HEK293 (cell line): ENCODE measurements around the gene CTXN2.

Source experiments
- BCL11A ChIP-seq: fragments of 450-650 bp; formaldehyde crosslinking; IDR thresholded peaks from 2 replicates; pipeline ENCODE4 v1.5.1; 2016; ENCODE audit warnings: low read depth, missing biosample characterization, missing genetic modification characterization
- TCF7L2 ChIP-seq: IDR thresholded peaks from 2 replicates; pipeline ENCODE4 v1.6.1; 2011; ENCODE audit warnings: low read depth, mild to moderate bottlenecking, inconsistent platforms, low read length, moderate library complexity, borderline replicate concordance
- ZFHX2 ChIP-seq: fragments of 450-650 bp; formaldehyde crosslinking; conservative IDR thresholded peaks from 2 replicates; pipeline ENCODE4 v1.5.1; 2016; ENCODE audit warnings: missing biosample characterization, missing genetic modification characterization
- ZNF146 ChIP-seq: fragments of 450-650 bp; formaldehyde crosslinking; IDR thresholded peaks from 2 replicates; pipeline ENCODE4 v1.5.1; 2016; ENCODE audit warnings: missing biosample characterization, missing genetic modification characterization
- ZNF19 ChIP-seq: fragments of 450-650 bp; formaldehyde crosslinking; IDR thresholded peaks from 2 replicates; pipeline ENCODE4; 2016; ENCODE audit warnings: missing biosample characterization, missing genetic modification characterization, low read depth
- ZNF350 ChIP-seq: fragments of 450-650 bp; formaldehyde crosslinking; IDR thresholded peaks from 2 replicates; pipeline ENCODE4 v1.5.0; 2017; ENCODE audit warnings: missing biosample characterization, mild to moderate bottlenecking, missing genetic modification characterization
- ZNF510 ChIP-seq: fragments of 450-650 bp; formaldehyde crosslinking; IDR thresholded peaks from 2 replicates; pipeline ENCODE4 v1.5.1; 2018; ENCODE audit warnings: mild to moderate bottlenecking, missing genetic modification characterization, missing biosample characterization; ENCODE audit not compliant: insufficient replicate concordance
- ZNF549 ChIP-seq: fragments of 450-650 bp; IDR thresholded peaks from 2 replicates; pipeline ENCODE4 v1.5.1; 2018; ENCODE audit warnings: missing biosample characterization, missing genetic modification characterization, mild to moderate bottlenecking, inconsistent platforms, moderate library complexity
- TF ChIP-seq, protein P1 (sequence below): fragments of 450-650 bp; formaldehyde crosslinking; IDR thresholded peaks from 2 replicates; pipeline ENCODE4 v1.5.1; 2016; ENCODE audit warnings: missing biosample characterization, missing genetic modification characterization
- TF ChIP-seq, protein P2 (sequence below): fragments of 450-650 bp; formaldehyde crosslinking; IDR thresholded peaks from 2 replicates; pipeline ENCODE4 v1.5.1; 2016; ENCODE audit warnings: missing biosample characterization, missing genetic modification characterization, low read depth
- TF ChIP-seq, protein P3 (sequence below): fragments of 450-650 bp; formaldehyde crosslinking; IDR thresholded peaks from 2 replicates; pipeline ENCODE4 v1.5.1; 2016; ENCODE audit warnings: missing biosample characterization, missing genetic modification characterization

DNA sequence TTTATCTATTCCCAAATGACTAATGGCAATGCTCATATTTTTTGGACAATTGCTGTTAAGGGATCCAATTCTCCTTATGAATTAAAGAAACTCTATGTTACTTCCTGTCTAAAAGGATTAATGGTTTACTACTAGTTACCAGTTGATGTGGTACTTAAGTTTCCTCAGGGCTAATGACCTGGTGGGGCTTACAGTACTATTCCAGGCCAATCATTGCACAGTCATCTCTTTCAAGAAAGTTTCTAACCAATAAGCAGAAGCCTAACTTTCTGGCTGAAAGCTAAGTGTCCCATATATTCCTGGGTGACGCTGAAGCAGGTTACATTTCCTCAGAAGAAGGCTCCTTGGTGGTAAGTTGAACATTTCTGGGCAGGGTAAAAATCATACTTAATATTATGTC is 14.5 kb downstream of the CTXN2 start, which contains the start of gene SLC12A1:
- TF ChIP-seq TCF7L2 (no peak), ZNF510 (no peak), ZNF350 (tag by site-specific recombination) (no peak), BCL11A (tag by site-specific recombination) (no peak), ZNF549 (tag by site-specific recombination) (no peak), ZNF146 (no peak), ZFHX2 (tag by site-specific recombination) (no peak), ZNF19 (no peak)
- TF ChIP-seq, protein P1, sequence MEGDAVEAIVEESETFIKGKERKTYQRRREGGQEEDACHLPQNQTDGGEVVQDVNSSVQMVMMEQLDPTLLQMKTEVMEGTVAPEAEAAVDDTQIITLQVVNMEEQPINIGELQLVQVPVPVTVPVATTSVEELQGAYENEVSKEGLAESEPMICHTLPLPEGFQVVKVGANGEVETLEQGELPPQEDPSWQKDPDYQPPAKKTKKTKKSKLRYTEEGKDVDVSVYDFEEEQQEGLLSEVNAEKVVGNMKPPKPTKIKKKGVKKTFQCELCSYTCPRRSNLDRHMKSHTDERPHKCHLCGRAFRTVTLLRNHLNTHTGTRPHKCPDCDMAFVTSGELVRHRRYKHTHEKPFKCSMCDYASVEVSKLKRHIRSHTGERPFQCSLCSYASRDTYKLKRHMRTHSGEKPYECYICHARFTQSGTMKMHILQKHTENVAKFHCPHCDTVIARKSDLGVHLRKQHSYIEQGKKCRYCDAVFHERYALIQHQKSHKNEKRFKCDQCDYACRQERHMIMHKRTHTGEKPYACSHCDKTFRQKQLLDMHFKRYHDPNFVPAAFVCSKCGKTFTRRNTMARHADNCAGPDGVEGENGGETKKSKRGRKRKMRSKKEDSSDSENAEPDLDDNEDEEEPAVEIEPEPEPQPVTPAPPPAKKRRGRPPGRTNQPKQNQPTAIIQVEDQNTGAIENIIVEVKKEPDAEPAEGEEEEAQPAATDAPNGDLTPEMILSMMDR, result no peak
- TF ChIP-seq, protein P2, sequence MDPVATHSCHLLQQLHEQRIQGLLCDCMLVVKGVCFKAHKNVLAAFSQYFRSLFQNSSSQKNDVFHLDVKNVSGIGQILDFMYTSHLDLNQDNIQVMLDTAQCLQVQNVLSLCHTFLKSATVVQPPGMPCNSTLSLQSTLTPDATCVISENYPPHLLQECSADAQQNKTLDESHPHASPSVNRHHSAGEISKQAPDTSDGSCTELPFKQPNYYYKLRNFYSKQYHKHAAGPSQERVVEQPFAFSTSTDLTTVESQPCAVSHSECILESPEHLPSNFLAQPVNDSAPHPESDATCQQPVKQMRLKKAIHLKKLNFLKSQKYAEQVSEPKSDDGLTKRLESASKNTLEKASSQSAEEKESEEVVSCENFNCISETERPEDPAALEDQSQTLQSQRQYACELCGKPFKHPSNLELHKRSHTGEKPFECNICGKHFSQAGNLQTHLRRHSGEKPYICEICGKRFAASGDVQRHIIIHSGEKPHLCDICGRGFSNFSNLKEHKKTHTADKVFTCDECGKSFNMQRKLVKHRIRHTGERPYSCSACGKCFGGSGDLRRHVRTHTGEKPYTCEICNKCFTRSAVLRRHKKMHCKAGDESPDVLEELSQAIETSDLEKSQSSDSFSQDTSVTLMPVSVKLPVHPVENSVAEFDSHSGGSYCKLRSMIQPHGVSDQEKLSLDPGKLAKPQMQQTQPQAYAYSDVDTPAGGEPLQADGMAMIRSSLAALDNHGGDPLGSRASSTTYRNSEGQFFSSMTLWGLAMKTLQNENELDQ, result no peak
- TF ChIP-seq, protein P3, sequence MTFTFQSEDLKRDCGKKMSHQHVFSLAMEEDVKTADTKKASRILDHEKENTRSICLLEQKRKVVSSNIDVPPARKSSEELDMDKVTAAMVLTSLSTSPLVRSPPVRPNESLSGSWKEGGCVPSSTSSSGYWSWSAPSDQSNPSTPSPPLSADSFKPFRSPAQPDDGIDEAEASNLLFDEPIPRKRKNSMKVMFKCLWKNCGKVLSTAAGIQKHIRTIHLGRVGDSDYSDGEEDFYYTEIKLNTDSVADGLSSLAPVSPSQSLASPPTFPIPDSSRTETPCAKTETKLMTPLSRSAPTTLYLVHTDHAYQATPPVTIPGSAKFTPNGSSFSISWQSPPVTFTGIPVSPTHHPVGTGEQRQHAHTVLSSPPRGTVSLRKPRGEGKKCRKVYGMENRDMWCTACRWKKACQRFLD (tag by site-specific recombination), result no peak
